Loucy (cell line): ENCODE results near the gene WHAMM.

Experiments used
- H2AFZ ChIP-seq: fragments of 200-600 bp; sonication (generic); 2 replicates; pipeline ENCODE4 v1.6.0; 2016; ENCODE audit warnings: antibody characterized with exemption, mild to moderate bottlenecking, low read length, moderate library complexity
- H3F3A ChIP-seq: fragments of 200-600 bp; 2 replicates; pipeline ENCODE4 v1.6.0; 2016; ENCODE audit warnings: antibody characterized with exemption, low read depth, mild to moderate bottlenecking
- H3K27me3 ChIP-seq: fragments of 200-600 bp; sonication (generic); 2 replicates; pipeline ENCODE4 v1.6.1; 2014; ENCODE audit warnings: low read length, mild to moderate bottlenecking; ENCODE audit not compliant: insufficient read depth, poor library complexity, severe bottlenecking
- H3K36me3 ChIP-seq: fragments of 200-600 bp; sonication (generic); 2 replicates; pipeline ENCODE4 v1.6.1; 2016; ENCODE audit warnings: low read length; ENCODE audit not compliant: insufficient read depth
- H3K4me1 ChIP-seq: fragments of 200-600 bp; sonication (generic); 2 replicates; pipeline ENCODE4 v1.5.1; 2014; ENCODE audit warnings: low read length, mild to moderate bottlenecking; ENCODE audit not compliant: insufficient read depth, poor library complexity, severe bottlenecking
- H3K4me2 ChIP-seq: fragments of 200-600 bp; sonication (generic); 2 replicates; pipeline ENCODE4 v1.6.0; 2014; ENCODE audit warnings: antibody characterized with exemption, low read length, low read depth, mild to moderate bottlenecking; ENCODE audit not compliant: poor library complexity, severe bottlenecking
- H3K4me3 ChIP-seq: fragments of 200-600 bp; sonication (generic); 2 replicates; pipeline ENCODE4 v1.5.1; 2014; ENCODE audit warnings: low read length, mild to moderate bottlenecking, mixed read lengths; ENCODE audit not compliant: poor library complexity, severe bottlenecking
- H3K79me2 ChIP-seq: fragments of 200-600 bp; sonication (generic); 2 replicates; pipeline ENCODE4 v1.6.1; 2014; ENCODE audit warnings: low read length; ENCODE audit not compliant: insufficient read depth
- H3K9ac ChIP-seq: fragments of 200-600 bp; sonication (generic); 2 replicates; pipeline ENCODE4 v1.6.0; 2014; ENCODE audit warnings: mild to moderate bottlenecking, low read depth, low read length, moderate library complexity; ENCODE audit not compliant: poor library complexity, severe bottlenecking
- H3K9me2 ChIP-seq: fragments of 200-600 bp; sonication (generic); replicated peaks from 2 replicates; pipeline ENCODE4 v1.6.1; 2016; ENCODE audit warnings: low read depth, low read length, mixed read lengths
- H3K9me3 ChIP-seq: fragments of 200-600 bp; sonication (generic); 2 replicates; pipeline ENCODE4 v1.6.1; 2014; ENCODE audit warnings: mild to moderate bottlenecking, antibody characterized with exemption, low read length, low read depth; ENCODE audit not compliant: insufficient read depth
- H4K20me1 ChIP-seq: fragments of 200-600 bp; sonication (generic); 2 replicates; pipeline ENCODE4 v1.6.0; 2014; ENCODE audit warnings: antibody characterized with exemption, low read length, mild to moderate bottlenecking; ENCODE audit not compliant: insufficient read depth, poor library complexity, severe bottlenecking
- EZH2phosphoT487 ChIP-seq: fragments of 200-600 bp; IDR thresholded peaks from 2 replicates; pipeline ENCODE4 v1.6.1; 2018; ENCODE audit warnings: antibody characterized with exemption, mild to moderate bottlenecking, moderate library complexity, borderline replicate concordance
- TF ChIP-seq, protein P1 (sequence below): fragments of 200-600 bp; sonication (generic); conservative IDR thresholded peaks from 2 replicates; pipeline ENCODE4 v1.5.1; 2014; ENCODE audit warnings: mild to moderate bottlenecking, antibody characterized with exemption, low read length

Gene WHAMM

DNA sequence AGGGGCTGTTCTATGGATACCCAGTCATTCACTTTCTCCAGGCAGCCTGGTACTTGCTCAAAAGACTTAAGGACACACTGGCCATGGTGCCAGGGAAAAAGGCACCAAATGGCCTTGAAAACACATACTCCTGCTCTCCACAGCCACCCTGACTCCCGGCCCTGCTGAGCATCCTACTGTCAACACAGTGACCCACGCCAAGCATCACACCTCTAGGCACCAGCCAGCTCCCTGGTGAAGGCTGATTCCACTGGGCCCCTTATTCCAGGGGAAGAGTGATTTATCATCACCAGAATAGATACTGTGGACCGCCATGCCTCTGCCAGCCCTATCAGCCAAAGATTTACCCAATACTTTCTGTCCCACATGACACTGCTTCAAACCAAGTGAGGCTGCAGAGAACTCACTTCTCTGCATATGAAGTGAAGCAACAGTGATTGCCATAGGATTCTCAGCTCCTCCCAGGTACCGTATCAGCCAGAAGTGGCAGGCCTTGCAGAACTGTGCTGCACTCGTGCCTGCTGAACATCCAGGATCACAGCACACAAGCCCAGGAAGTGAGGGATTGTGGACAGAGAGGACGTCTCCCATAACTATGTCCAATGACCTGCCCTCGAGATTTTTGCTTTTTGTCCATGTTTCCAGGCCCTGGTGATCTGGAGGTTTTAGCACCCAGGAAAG, 63.7 kb downstream of the WHAMM start:
- Histone ChIP-seq H3K9me3 (no peaks in the 10 kb centered on the region), H3K79me2 (no peaks in the 10 kb centered on the region), H3K4me1 (peaks cover 7% of the 10 kb centered on the region), H3K27me3 (no peaks in the 10 kb centered on the region), H3K36me3 (no peaks in the 10 kb centered on the region), H4K20me1 (no peaks in the 10 kb centered on the region), H3F3A (no peaks in the 10 kb centered on the region), H3K9me2 (no peaks in the 10 kb centered on the region), H2AFZ (no peak overlapping the region), H3K4me2 (no peak overlapping the region), H3K4me3 (no peak overlapping the region), H3K9ac (no peak overlapping the region)
- no peak for TF ChIP-seq EZH2phosphoT487
- TF ChIP-seq, protein P1, sequence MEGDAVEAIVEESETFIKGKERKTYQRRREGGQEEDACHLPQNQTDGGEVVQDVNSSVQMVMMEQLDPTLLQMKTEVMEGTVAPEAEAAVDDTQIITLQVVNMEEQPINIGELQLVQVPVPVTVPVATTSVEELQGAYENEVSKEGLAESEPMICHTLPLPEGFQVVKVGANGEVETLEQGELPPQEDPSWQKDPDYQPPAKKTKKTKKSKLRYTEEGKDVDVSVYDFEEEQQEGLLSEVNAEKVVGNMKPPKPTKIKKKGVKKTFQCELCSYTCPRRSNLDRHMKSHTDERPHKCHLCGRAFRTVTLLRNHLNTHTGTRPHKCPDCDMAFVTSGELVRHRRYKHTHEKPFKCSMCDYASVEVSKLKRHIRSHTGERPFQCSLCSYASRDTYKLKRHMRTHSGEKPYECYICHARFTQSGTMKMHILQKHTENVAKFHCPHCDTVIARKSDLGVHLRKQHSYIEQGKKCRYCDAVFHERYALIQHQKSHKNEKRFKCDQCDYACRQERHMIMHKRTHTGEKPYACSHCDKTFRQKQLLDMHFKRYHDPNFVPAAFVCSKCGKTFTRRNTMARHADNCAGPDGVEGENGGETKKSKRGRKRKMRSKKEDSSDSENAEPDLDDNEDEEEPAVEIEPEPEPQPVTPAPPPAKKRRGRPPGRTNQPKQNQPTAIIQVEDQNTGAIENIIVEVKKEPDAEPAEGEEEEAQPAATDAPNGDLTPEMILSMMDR, result no peak

DNA sequence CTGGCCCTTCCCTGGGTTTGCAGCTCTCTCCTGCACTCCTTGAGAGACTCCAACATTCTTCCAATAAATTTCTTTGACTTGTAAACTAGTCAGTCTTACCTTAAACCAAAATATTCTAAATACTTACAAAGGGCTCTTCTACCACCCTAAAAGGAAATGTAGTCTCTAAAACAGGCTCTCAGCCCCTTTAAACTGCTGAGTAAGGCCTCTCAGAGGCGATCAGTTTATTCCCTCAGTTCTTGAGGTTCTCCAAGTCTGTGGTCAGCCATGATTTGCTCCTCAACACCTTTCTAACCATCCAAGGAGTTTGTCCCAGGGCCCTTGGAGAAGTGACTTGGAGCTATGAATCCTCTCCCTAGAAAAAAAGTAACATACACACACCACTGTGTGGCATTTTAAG, 64.8 kb downstream of the WHAMM start:
- no peaks in the 10 kb centered on the region for H3K79me2 ChIP-seq
- no peak overlapping the region for H3K4me3 ChIP-seq
- TF ChIP-seq, protein P1, result no peak
- no peak for TF ChIP-seq EZH2phosphoT487
- no peaks in the 10 kb centered on the region for H3K36me3 ChIP-seq
- no peak overlapping the region for H3K9ac ChIP-seq
- peaks cover 7% of the 10 kb centered on the region for H3K4me1 ChIP-seq
- no peaks in the 10 kb centered on the region for H4K20me1 ChIP-seq
- no peak overlapping the region for H3K4me2 ChIP-seq
- no peaks in the 10 kb centered on the region for H3K27me3 ChIP-seq
- H3F3A ChIP-seq, result no peaks in the 10 kb centered on the region
- H3K9me2 ChIP-seq, result no peaks in the 10 kb centered on the region
- no peaks in the 10 kb centered on the region for H3K9me3 ChIP-seq
- H2AFZ ChIP-seq, result no peak overlapping the region

DNA sequence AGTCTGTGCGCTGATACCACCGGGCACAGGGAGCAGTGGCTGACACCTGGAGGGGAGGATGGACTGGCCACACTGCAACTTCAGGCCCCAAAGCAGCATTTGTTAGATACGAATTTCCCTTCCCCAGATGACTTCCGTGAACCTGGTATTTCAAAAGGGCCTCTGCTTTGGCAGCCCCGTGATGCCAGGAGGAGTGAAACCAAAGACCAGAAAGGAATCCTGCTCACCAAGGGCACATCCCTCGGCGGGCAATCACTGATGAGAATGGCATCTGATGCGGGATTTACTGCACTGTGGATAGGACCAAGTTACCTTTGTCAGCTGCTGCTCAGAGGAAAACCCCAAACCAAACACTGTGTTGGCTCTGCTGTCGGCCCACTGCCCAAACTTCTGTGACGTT, 65.5 kb downstream of the WHAMM start:
- Histone ChIP-seq H3K9me3 (no peaks in the 10 kb centered on the region), H3K79me2 (no peaks in the 10 kb centered on the region), H3K9ac (no peak overlapping the region), H3F3A (no peaks in the 10 kb centered on the region), H3K27me3 (no peaks in the 10 kb centered on the region), H4K20me1 (no peaks in the 10 kb centered on the region), H3K4me1 (peaks cover 7% of the 10 kb centered on the region), H3K4me2 (no peak overlapping the region), H2AFZ (no peak overlapping the region), H3K36me3 (no peaks in the 10 kb centered on the region), H3K9me2 (no peaks in the 10 kb centered on the region), H3K4me3 (no peak overlapping the region)
- no peak for TF ChIP-seq EZH2phosphoT487
- TF ChIP-seq, protein P1, result no peak
